HepG2 (cell line): ENCODE data around the gene PDGFB. TPM values are rescaled to one million over a fixed set of nuclear protein-coding genes. Genes with fewer than 3 reads are reported as not detected.

ENCODE experiments used
- ATAC-seq: fragments of 200-7000 bp; cut with Tn5 transposase; 3 replicates; pipeline ENCODE4 v1.9.1; 2020; ENCODE audit warnings: mild to moderate bottlenecking, moderate library complexity
- BruUV-seq: library from RNA; stranded (reverse); fragments of 400-500 nt; replicated peaks from 2 replicates; lab custom pipeline; 2021; lab: Mats Ljungman, UMichigan
- CTCF ChIA-PET: fragments of 300-600 bp; formaldehyde crosslinking; extraction: SDS; loops from one replicate; lab custom pipeline; 2021; ENCODE audit warnings: low total read pairs, inconsistent platforms, low intra/inter-chr PET ratio; lab: Yijun Ruan, JAX
- POLR2A ChIA-PET: fragments of 350-600 bp; sonication (Branson Sonifier 250); formaldehyde crosslinking; loops from one replicate; lab custom pipeline; 2020; ENCODE audit warnings: antibody characterized with exemption, inconsistent platforms; lab: Yijun Ruan, JAX
- DNase-seq: peaks from one replicate; pipeline ENCODE4 v3.0.0-alpha.2; 2015; ENCODE audit warnings: low spot score
- FAIRE-seq: peaks from 3 replicates; lab custom pipeline; 2011; peaks lifted over from hg19 to GRCh38; lab: Jason Lieb, UNC
- H2AFZ ChIP-seq: one replicate; pipeline ENCODE4 v1.6.1; 2011; ENCODE audit warnings: low read length, inconsistent platforms
- H3K27ac ChIP-seq: fragments of 300-600 bp; 3 replicates; pipeline ENCODE4 v1.8.0; 2011; ENCODE audit warnings: mixed run types, mild to moderate bottlenecking, mixed read lengths, low read length, inconsistent platforms; ENCODE audit not compliant: insufficient read depth; ENCODE audit errors: extremely low read length
- H3K27me3 ChIP-seq, 2 experiments: fragments of 200-600 bp in 1 of 2; 2 replicates in 1 of 2; 3 replicates in 1 of 2; pipeline versions ENCODE4 v1.6.0 to v1.8.0; 2011; ENCODE audit warnings: low read length in 2 of 2, mild to moderate bottlenecking in 2 of 2, moderate library complexity in 2 of 2, inconsistent platforms in 1 of 2; ENCODE audit not compliant: insufficient read depth in 2 of 2, control insufficient read depth in 1 of 2
- H3K36me3 ChIP-seq, 2 experiments: fragments of 200-600 bp in 1 of 2; replicated peaks in 1 of 2; 2 replicates in 1 of 2; 3 replicates in 1 of 2; pipeline versions ENCODE4 v1.5.1 to v1.8.0; 2011; ENCODE audit warnings: low read length in 2 of 2, inconsistent platforms in 1 of 2; ENCODE audit not compliant: insufficient read depth in 2 of 2, control insufficient read depth in 1 of 2
- H3K4me1 ChIP-seq: 2 replicates; pipeline ENCODE4 v1.5.1; 2012; ENCODE audit warnings: low read length, inconsistent platforms; ENCODE audit not compliant: insufficient read depth
- H3K4me2 ChIP-seq: 2 replicates; pipeline ENCODE4 v1.6.0; 2011; ENCODE audit warnings: low read depth, low read length, inconsistent platforms
- H3K4me3 ChIP-seq, 3 experiments: fragments of 200-600 bp in 1 of 3; sonication (generic), shearing (Covaris generic) in 1 of 3; replicated peaks in 1 of 3; 2 replicates each; pipeline ENCODE4 v1.5.1; 2011 to 2016; ENCODE audit warnings: low read length in 3 of 3, inconsistent platforms in 2 of 3, low read depth in 2 of 3, mild to moderate bottlenecking in 2 of 3, control low read depth in 1 of 3, mixed read lengths in 1 of 3; ENCODE audit not compliant: insufficient read depth in 1 of 3
- H3K79me2 ChIP-seq: one replicate; pipeline ENCODE4 v1.6.1; 2011; ENCODE audit warnings: low read length, inconsistent platforms; ENCODE audit not compliant: insufficient read depth
- H3K9ac ChIP-seq: 2 replicates; pipeline ENCODE4 v1.6.0; 2011; ENCODE audit warnings: mild to moderate bottlenecking, low read depth, low read length, inconsistent platforms; ENCODE audit not compliant: insufficient read depth
- H3K9me3 ChIP-seq: 2 replicates; pipeline ENCODE4 v1.5.1; 2012; ENCODE audit warnings: mild to moderate bottlenecking, low read length
- H4K20me1 ChIP-seq: 2 replicates; pipeline ENCODE4 v1.6.0; 2011; ENCODE audit warnings: inconsistent platforms, mild to moderate bottlenecking, low read length, moderate library complexity; ENCODE audit not compliant: insufficient read depth
- ATF6 ChIP-seq: sonication (generic); formaldehyde crosslinking; conservative IDR thresholded peaks from 2 replicates; pipeline ENCODE4 v1.4.0; 2020; ENCODE audit warnings: missing genetic modification reagents
- FOXC1 ChIP-seq: sonication (generic); formaldehyde crosslinking; IDR thresholded peaks from 2 replicates; pipeline ENCODE4 v1.8.0; 2022; ENCODE audit warnings: mild to moderate bottlenecking, missing genetic modification reagents, borderline replicate concordance
- MAFF ChIP-seq: IDR thresholded peaks from 2 replicates; pipeline ENCODE4 v1.6.1; 2011; ENCODE audit warnings: low read depth, low read length, improper control_type of control experiment
- NCOA2 ChIP-seq: sonication (generic); formaldehyde crosslinking; IDR thresholded peaks from 2 replicates; pipeline ENCODE4 v1.8.0; 2022; ENCODE audit warnings: inconsistent platforms
- NFE2L2 ChIP-seq: fragments of 150-350 bp; IDR thresholded peaks from 2 replicates; pipeline ENCODE4 v1.6.1; 2014; ENCODE audit warnings: low read length
- SOX6 ChIP-seq, 2 experiments: fragments of 450-650 bp in 1 of 2; sonication (generic) in 1 of 2; formaldehyde crosslinking in 1 of 2; IDR thresholded peaks; 2 replicates each; pipeline versions ENCODE4 v1.4.0 to v1.6.1; 2017 to 2020; ENCODE audit warnings: antibody characterized with exemption in 1 of 2, mild to moderate bottlenecking in 1 of 2, missing genetic modification reagents in 1 of 2
- ZBTB10 ChIP-seq: sonication (generic); formaldehyde crosslinking; IDR thresholded peaks from 2 replicates; pipeline ENCODE4 v1.4.0; 2020; ENCODE audit warnings: missing genetic modification reagents, borderline replicate concordance
- ZNF253 ChIP-seq: sonication (generic); formaldehyde crosslinking; IDR thresholded peaks from 2 replicates; pipeline ENCODE4 v1.8.0; 2022; ENCODE audit warnings: mild to moderate bottlenecking, missing genetic modification reagents, borderline replicate concordance
- ZNF3 ChIP-seq: IDR thresholded peaks from 2 replicates; pipeline ENCODE4 v1.7.0; 2017; ENCODE audit warnings: inconsistent platforms
- WGBS: methylation state at CpG from one replicate; pipeline ENCODE4 v1.1.6; 2017; ENCODE audit warnings: low lambda C conversion rate; 5-methylcytosine and 5-hydroxymethylcytosine counted together
- in situ Hi-C: cut with HindIII; loops from 2 replicates; pipeline ENCODE4 v1.10.0; 2017; ENCODE audit warnings: low pct_unique_long_range_greater_than_20kb; ENCODE audit not compliant: extremely low pct_ligation_motif_present
- intact Hi-C: fragments of 100-400 bp; cut with micrococcal nuclease; formaldehyde crosslinking; loops from one replicate; pipeline ENCODE4 v1.10.0; 2022; ENCODE audit not compliant: unreplicated experiment
- polyA plus RNA-seq, 8 experiments: library from polyadenylated mRNA; depleted of rRNA in 3 of 8; stranded (reverse) in 7 of 8; unstranded in 1 of 8; fragments of >200 nt; fragmentation: Illumina TruSeq in 4 of 8; extraction: Trizol in 4 of 8; gene quantifications; 2 replicates each; pipeline versions ENCODE4 v1.2.1 to v1.2.3, GENCODE V29; 2011 to 2016; ENCODE audit warnings: low read depth in 4 of 8, missing spikeins in 1 of 8, mixed read lengths in 1 of 8; ENCODE audit not compliant: insufficient read depth in 1 of 8
- total RNA-seq, 5 experiments: library from RNA; depleted of rRNA; stranded (reverse); fragments of >200 nt; fragmentation: Illumina TruSeq; extraction: Trizol; gene quantifications; 2 replicates each; pipeline ENCODE4 v1.2.3, GENCODE V29; 2016; ENCODE audit warnings: low read depth in 1 of 5
- TF ChIP-seq, protein P1 (sequence below): sonication (generic); formaldehyde crosslinking; IDR thresholded peaks from 2 replicates; pipeline ENCODE4 v1.4.0; 2020; ENCODE audit warnings: missing genetic modification reagents
- TF ChIP-seq, protein P2 (sequence below): sonication (generic); formaldehyde crosslinking; IDR thresholded peaks from 2 replicates; pipeline ENCODE4 v1.8.0; 2022; ENCODE audit warnings: mild to moderate bottlenecking, missing genetic modification reagents

PDGFB gene
- total and polyA plus RNA-seq, 2 of the 13 experiments (the other 11 are each of a cell fraction or from before 2014, with no cell fraction given): 1.4 to 10.1 TPM

GRCh38 chr22:39220890-39221850 is 23.6 kb downstream of the PDGFB start:
- 46% methylated on average over 9 of the region's 9 CpGs for WGBS
- POLR2A ChIA-PET: no interaction called here
- TF ChIP-seq NFE2L2: no peak
- no peak for TF ChIP-seq ZNF3 (CRISPR knock-in tag)
- no peak for TF ChIP-seq MAFF
- no peak for TF ChIP-seq FOXC1 (CRISPR knock-in tag)
- no peak for TF ChIP-seq ATF6 (CRISPR knock-in tag)
- TF ChIP-seq, protein P1, sequence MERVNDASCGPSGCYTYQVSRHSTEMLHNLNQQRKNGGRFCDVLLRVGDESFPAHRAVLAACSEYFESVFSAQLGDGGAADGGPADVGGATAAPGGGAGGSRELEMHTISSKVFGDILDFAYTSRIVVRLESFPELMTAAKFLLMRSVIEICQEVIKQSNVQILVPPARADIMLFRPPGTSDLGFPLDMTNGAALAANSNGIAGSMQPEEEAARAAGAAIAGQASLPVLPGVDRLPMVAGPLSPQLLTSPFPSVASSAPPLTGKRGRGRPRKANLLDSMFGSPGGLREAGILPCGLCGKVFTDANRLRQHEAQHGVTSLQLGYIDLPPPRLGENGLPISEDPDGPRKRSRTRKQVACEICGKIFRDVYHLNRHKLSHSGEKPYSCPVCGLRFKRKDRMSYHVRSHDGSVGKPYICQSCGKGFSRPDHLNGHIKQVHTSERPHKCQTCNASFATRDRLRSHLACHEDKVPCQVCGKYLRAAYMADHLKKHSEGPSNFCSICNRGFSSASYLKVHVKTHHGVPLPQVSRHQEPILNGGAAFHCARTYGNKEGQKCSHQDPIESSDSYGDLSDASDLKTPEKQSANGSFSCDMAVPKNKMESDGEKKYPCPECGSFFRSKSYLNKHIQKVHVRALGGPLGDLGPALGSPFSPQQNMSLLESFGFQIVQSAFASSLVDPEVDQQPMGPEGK (CRISPR knock-in tag): no peak
- no peak for TF ChIP-seq ZNF253 (CRISPR knock-in tag)
- TF ChIP-seq NCOA2 (CRISPR knock-in tag): no peak
- TF ChIP-seq ZBTB10 (CRISPR knock-in tag): no peak
- TF ChIP-seq, protein P2, sequence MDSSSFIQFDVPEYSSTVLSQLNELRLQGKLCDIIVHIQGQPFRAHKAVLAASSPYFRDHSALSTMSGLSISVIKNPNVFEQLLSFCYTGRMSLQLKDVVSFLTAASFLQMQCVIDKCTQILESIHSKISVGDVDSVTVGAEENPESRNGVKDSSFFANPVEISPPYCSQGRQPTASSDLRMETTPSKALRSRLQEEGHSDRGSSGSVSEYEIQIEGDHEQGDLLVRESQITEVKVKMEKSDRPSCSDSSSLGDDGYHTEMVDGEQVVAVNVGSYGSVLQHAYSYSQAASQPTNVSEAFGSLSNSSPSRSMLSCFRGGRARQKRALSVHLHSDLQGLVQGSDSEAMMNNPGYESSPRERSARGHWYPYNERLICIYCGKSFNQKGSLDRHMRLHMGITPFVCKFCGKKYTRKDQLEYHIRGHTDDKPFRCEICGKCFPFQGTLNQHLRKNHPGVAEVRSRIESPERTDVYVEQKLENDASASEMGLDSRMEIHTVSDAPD: no peak
- TF ChIP-seq SOX6 (IDR thresholded peaks at IDR 0.05): no peak
- no peak for TF ChIP-seq SOX6 (CRISPR knock-in tag; IDR thresholded peaks at IDR 0.05)
- H3K36me3 ChIP-seq: peaks cover 5 to 18% of the 10 kb centered on the region in 2 experiments; a peak in 3 of 5 replicates
- no TSS peak for BruUV-seq
- H3K4me1 ChIP-seq: no peaks in the 10 kb centered on the region
- ATAC-seq (no peak), DNase-seq (no peak), FAIRE-seq (no peak)
- no peaks in the 10 kb centered on the region for H3K27me3 ChIP-seq
- no peak overlapping the region for H3K27ac ChIP-seq
- H3K79me2 ChIP-seq: no peaks in the 10 kb centered on the region
- no peak overlapping the region for H3K4me2 ChIP-seq
- H3K9me3 ChIP-seq: no peaks in the 10 kb centered on the region
- H2AFZ ChIP-seq: no peak overlapping the region
- H3K9ac ChIP-seq: no peak overlapping the region
- in situ Hi-C loops: no loop called here
- H4K20me1 ChIP-seq: peaks cover 4% of the 10 kb centered on the region; the same call in 1 of the 2 replicates
- CTCF ChIA-PET: no interaction called here
- no peak overlapping the region for H3K4me3 ChIP-seq
- intact Hi-C loops: no loop called here
